HG03159 (cell line): ENCODE results near the gene CEACAM19.
"Not testable (repeated sequence)": the region's sequence is repeated elsewhere in the genome, so short reads cannot be mapped to it uniquely, and the experiment has no call there.

ENCODE experiments used
- ATAC-seq: cut with Tn5 transposase; IDR thresholded peaks from one replicate; pipeline ENCODE4 v1.9.1; 2021; ENCODE audit warnings: mild to moderate bottlenecking, moderate library complexity; ENCODE audit not compliant: unreplicated experiment

CEACAM19 gene

DNA sequence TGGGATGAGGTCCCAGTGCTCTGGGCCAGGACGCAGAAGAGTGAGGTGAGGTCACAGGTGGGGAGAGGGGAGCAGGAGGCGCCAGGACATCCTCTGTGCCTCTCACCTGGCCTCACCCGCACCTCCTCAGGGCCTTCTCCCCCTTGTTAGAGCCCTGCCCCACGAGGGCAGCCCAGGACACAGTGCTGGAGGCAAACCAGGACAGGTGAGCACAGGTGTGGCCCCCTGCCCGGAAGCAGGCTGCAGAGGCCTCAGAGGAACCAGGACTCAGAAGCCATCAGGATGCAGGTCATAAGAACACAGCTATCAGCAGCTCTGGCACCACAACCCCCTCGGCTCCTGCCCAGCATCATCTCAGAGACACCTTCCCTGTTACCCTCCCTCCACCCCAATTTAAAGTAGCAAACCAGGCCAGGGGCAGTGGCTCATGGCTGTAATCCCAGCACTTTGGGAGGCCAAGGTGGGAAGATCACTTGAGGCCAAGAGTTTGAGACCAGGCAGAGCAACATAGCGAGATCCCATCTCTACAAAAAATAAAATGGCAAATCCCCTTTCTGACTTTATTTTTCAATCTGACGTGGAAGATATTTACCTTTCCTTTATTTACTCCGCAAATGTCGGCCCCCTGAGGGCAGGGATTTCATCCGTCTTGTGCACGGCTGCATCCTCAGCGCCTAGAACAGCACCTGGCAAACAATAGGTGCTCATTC, 27.4 kb downstream of the CEACAM19 start, which contains the start of gene CEACAM16:
CEACAM16 (plus strand) TSS at position 660 of the 710 bp plus-strand sequence. CDS start 2,306 bp downstream, outside the sequence.
- no peak for ATAC-seq

DNA sequence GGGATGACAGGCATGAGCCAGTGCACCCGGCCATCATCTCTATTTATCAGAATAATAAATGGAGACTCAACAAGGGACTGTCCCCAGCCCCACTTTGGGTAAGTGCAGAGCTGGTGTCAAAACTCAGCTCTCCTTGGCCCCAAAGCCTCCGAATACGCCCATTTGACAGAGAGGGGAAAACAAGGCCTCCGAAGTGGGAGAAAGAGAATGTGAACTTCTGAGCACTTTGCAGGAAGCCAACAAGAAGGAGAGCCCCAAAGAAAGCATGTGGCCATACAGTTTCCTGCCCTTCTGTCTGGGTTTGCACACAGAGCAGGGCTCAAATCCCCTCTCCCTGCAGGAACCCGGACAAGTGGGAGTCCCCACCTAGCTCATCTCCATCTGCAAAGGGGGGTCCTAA, 29.3 kb downstream of the CEACAM19 start:
- no peak for ATAC-seq

DNA sequence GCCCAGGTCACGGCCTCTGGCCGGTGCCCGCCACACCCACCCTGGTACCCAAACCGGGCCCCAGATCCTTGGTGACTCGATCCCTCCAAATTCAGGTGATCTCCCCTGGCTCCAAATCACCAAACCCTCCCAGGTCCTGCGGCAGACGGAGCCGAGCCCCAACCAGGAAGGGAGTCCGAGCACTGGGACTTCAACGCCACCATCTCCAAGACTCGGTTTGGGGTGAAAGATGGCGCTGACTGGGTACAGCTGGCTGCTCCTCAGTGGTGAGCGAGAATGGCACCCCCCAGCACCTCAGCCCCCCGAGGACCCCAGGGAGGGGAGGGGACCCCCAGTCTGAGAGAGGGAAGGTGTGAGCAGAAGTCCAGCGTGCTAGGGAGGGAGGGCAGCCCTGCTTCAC, 29.9 kb downstream of the CEACAM19 start:
- no peak for ATAC-seq

DNA sequence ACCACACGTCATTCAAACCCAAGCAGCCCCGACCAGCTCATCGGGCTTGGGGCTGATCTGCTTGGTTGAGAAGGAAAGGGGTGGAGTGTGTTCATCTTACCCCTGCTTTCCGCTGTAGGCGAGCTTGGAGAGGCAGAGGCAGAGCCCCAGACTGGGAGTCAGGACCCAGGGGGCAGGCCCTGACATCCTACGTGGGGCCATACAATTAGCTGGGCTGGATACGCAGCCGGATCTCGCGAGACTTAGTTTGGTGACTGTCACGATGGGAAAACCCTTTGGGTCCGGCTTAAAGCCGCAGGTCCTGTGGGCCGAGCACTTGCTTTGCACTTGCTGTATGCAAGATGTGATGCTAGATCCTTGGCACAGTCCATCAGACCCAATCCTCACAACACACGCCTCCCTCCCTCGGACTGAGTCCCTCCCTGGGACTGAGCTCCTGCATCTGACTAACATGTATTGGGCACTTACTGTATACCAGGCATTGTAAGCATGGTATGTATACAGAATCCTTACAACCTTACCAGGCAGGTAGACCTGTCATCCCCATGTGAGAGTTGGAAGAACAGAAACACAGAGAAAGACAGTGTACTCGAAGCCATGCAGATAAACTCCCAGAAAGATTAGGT, 31.4 kb downstream of the CEACAM19 start:
- no peak for ATAC-seq

DNA sequence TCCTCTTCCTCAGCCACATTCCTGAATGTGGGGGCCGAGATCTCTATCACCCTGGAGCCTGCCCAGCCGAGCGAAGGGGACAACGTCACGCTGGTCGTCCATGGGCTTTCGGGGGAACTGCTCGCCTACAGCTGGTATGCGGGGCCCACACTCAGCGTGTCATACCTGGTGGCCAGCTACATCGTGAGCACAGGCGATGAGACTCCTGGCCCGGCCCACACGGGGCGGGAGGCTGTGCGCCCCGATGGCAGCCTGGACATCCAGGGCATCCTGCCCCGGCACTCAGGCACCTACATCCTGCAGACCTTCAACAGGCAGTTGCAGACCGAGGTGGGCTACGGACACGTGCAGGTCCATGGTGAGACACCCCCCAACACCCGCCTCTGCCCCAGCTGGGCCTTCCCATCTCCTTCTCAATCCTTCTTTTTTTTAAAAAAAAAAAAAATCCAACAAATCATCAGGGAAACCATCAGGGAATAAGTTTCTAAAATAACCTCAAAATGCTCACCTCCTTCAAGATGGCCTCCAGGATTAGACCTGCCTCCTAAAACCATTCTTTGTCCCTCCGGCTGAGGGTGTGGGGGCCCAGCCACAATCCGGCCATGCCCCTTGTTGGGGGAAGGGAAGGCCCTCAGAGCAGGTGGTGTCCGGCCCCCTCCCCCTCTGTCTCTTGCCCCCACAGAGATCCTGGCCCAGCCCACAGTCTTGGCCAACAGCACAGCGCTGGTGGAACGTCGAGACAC, 32.2 kb downstream of the CEACAM19 start:
- ATAC-seq: no peak

DNA sequence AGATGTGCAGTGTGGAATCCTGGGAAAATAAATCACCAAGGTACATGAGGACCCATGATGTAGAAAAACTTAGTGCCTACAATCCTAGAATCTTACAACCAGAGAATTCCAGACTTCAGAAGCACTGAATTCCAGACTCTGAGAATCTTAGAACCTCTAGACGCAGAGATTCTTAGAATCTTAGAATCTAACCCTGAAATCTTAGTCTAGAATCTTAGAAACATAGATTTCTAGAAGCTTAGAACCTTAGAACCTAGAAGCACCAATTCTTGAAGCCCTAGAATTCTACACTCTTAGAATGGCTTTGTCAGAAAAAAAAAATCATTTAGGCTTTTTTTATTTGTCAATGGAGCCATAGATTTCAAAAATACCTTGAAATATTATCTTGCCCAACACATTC, 33.7 kb downstream of the CEACAM19 start:
- no peak for ATAC-seq

DNA sequence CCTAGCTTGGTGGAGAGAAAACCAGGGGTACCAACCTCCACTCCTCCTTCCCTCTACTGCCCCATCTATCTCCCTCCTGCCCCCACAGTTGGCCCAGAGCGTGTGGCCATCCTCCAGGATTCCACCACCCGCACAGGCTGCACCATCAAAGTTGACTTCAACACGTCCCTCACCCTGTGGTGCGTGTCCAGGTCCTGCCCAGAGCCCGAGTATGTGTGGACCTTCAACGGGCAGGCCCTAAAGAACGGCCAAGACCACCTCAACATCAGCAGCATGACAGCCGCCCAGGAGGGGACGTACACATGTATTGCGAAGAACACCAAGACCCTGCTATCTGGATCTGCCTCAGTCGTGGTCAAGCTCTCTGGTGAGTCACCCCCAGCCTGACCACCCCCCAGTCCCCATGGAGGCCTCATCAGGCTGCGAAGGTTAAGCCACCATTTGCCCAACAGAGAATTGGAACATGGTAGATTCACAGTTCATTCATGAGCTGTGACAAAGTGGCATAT, 34.3 kb downstream of the CEACAM19 start:
- ATAC-seq: no peak

DNA sequence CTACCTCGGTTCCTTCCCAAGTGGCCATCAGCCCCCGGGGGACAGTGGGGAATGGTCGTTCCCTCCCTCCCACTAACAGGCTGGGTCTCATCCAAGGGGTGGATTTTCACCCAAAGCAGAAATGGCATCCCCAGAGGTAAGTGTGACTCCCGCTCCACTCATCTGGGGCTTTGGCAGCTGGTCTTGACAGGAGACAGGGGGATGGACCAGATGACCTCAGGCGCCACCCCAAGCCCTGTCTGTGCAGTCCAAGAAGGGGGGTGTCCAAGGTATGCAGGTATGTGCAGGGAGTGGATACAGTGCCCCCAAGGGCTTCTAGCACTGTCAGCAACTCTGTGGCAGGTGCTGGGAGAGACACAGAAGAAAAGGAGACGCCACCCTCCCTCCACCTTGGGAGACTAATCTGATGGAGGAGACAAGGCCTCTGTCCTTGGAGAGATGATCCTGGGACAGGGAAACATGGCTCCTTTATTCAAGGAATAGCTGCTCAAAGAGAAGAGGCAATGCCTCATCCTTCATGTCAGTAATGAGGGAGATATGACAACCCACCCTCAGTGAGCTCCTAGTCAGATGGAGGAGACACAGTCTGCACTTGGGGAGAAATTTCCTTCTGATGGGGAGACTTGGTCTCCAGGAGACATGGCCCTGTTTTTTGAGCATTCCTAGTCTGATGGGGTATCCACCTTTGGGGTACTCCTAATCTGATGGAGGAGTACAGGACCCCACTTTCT, 35.4 kb downstream of the CEACAM19 start:
- no peak for ATAC-seq

DNA sequence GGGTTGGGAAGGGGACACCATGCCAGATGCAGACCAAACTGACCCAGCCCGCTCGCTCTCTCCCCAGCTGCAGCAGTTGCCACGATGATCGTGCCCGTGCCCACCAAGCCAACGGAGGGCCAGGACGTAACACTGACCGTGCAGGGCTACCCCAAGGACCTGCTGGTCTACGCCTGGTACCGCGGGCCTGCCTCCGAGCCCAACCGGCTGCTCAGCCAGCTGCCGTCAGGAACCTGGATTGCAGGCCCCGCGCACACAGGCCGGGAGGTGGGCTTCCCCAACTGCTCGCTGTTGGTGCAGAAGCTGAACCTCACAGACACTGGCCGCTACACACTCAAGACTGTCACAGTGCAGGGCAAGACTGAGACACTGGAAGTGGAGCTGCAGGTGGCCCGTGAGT, 36.5 kb downstream of the CEACAM19 start:
- ATAC-seq: no peak

DNA sequence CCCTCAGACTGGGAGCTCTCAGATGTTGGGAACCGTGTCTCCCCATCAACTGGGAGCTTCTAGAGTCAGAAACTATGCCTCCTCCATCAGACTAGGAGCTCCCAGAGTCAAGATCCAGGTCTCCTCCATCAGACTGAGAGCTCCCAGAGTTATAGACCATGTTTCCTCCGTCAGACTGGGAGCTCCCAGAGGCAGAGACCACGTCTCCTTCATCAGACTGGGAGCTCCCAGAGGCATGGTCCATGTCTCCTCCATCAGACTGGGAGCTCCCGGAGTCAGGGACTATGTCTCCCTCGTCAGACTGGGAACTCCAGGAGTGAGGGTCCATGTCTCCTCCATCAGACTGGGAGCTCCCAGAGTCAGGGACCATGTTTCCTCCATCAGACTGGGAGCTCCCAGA, 37.7 kb downstream of the CEACAM19 start:
- no peak for ATAC-seq

DNA sequence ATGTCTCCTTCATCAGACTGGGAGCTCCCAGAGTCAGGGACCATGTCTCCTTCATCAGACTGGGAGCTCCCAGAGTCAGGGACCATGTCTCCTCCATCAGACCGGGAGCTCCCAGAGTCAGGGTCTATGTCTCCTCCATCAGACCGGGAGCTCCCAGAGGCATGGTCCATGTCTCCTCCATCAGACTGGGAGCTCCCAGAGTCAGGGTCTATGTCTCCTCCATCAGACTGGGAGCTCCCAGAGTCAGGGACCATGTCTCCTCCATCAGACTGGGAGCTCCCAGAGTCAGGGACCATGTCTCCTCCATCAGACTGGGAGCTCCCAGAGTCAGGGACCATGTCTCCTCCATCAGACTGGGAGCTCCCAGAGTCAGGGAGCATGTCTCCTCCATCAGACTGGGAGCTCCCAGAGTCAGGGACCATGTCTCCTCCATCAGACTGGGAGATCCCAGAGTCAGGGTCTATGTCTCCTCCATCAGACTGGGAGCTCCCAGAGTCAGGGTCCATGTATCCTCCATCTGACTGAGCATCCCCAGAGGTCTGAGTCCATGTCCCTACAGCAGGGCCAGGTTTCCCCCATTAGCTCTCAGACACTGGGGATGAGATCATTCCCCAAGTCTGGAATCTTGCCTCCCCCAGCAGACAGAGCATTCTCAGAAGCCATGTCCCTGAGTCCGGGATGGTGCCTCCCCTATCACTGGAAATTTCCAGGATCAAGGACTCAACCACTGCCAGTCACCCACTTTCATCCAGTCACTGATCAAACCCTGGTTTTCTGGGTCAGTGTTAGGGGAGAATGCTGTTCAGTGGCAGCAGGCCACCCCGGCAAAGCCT, 38.4 kb downstream of the CEACAM19 start:
- ATAC-seq: not testable (repeated sequence)

DNA sequence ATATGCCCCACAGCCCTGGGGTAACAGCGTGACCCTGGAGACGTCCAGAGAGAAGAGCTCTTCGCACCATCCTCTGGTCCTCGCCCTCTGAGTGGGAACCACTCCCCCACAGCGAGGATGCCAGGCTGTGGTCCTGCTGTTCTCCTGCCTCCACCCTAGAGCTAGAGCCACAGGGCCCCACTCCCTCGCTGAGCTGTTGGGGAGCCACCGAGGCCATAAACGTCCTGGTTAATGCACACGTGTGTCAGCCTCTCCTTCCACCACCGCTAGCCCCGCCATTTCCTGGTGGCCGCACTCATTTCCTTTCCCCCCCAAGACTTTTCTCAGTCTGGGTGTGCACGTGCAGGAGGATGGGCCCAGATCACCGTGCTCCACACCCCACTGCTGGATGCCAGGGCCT, 39.2 kb downstream of the CEACAM19 start:
- no peak for ATAC-seq

DNA sequence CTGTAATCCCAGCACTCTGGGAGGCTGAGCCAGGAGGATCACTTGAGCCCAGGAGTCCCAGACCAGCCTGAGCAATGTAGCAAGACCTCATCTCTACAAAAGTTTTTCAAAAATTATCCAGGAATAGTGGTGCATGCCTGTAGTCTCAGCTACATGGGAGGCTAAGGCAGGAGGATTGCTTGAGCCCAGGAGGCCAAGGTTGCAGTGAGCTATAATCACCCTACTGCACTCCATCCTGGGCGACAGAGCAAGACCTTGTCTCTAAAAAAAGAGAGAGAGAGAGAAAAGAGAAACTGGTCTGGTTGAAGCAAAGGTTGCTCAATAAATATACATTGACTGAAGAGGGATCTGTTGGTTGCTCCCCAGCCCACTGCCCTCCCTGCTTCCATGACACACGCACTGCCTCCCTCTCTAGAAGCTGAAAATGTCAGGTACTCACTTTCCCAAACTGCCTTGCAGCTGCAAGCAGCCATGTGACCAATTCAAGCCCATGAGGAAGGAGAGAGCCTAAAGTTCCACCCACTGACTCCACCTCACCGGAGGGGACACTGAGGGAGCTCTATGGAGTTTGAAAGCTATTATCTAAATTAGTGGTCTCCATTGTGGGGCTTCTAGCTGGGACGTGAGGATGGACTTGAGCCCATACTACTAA, 41.7 kb downstream of the CEACAM19 start:
- ATAC-seq: no peak

DNA sequence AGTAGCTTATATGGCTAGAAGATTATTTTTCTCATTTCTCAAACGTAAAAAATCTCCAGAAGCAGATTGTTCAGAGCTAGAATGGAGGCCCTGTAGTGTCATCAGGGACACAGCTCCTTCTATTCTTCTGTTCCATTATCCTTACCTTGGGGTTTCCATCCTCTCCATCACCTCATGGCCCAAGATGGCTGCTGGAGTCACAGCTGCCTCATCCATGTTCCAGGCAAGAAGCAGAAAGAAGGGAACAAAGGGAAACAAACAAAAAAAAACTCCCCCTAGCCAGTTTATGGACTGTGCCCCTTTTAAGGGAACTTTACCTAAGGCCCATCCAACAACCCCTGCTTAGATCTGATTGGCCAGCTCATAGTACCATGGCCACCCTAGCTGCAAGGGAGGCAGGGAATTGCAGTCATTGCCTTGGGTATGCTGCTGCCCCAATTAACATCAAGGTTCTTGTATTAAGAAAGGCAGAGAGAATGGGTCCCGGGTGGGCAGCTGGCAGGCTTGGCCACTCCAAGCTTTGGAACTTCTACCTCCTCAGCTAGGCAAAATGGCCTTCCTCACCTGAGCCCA, 43.4 kb downstream of the CEACAM19 start:
- no peak for ATAC-seq

DNA sequence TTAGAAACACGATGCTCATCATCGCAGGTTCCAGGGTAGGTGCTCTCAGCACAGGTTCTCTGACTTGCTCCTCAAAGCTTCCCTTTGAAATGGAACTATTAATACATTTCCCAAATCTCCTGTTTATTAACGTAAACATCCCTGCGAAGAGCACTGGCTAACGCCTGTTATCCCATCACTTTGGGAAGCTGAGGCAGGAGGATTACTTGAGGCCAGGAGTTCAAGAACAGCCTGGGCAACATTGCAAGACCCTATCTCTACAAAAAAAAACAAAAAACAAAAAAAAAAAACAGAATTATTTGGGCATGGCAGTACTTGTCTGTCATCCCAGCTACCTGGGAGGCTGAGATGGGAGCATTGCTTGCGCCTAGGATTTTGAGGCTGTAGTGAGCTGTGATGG, 46.3 kb downstream of the CEACAM19 start:
- no peak for ATAC-seq

DNA sequence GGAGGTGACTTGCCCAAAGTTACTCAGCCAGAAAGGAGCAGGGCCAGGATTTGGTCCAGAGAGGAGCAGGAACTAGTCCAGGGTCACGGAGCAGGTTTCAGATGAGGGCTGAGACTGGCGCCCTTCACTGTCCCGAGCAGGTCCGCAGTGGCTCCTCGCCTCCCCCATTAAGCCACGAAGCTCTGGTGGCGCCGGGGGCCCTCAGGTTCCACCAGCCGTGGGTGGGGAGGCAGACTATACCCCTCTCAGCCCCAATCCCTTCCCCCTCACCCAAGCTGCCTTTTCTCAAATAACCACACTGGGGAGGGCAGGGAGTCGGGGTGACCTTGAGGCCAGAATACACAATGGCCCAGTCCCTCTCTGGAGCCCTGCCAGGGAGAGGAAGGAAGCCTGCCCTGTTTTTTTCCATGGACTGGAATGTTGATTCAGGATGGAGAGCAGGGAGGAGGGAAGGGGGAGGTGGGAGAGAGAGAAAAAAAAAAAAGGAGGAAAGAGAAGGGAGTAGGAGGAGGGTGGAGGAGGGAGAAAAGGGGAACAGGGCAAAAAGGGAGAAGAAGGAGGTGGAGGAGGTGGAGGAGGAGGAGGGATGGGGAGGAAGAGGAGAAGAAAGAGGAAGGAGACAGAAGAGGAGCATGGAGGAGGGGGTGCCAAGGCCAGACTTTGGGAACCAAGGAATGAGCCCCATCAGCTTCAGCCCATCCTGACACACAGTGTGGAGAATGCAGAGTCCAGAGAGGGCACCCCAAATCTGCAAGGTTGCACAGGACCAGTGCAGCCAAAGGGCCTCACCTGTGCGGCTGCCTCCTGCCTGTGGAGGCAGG, 47.4 kb downstream of the CEACAM19 start:
- no peak for ATAC-seq

DNA sequence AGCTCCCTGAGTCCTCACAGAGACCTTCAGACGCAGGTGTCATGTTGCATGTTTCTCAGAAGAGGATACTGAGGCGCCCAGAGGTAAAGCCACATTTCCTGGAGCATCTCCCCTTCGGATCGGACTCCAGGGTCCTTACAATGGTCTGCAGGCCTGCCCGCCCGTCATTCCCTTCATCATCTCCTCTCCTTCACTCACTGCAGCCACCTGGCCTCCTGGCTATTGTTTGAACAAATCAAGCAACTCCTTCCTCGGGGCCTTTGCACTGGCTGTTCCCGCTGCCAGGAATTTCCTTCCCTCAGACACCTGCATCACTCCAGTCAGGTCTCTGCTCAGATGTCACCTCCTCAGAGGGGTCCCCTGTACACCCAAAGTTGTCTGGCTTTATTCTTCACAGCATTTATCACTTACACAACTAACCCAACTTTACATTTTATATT, 48.0 kb downstream of the CEACAM19 start:
- no peak for ATAC-seq

DNA sequence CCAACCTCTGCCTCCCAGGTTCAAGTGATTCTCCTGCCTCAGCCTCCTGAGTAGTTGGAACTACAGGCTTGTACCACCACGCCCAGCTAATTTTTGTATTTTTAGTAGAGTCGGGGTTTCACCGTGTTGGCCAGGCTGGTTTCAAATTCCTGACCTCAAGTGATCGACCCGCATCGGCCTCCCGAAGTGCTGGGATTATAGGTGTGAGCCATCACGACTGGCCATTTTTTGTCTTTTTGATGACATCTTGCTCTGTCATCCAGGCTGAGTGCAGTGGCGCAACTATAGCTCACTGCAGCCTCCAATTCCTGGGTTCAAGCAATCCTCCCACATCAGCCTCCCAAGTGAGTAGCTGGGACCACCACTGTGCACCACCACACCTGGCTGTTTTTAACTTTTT, 49.1 kb downstream of the CEACAM19 start:
- not testable (repeated sequence) for ATAC-seq
